ENCODE measurements around the gene MOB3B.

MOB3B gene

GRCh38 chr9:27413511-27414219, 115.9 kb downstream of the MOB3B start:
- Histone ChIP-seq H3K79me2 (ENCODE audit: control insufficient read depth, insufficient read depth, low read length, poor library complexity) (peaks cover 1% of the 10 kb centered on the region), H3K14ac (ENCODE audit: low read length) (no peak overlapping the region)
- WGBS (ENCODE audit: extremely low coverage, insufficient coverage, insufficient read length): no CpG with 5 or more reads among the region's 6 CpGs

GRCh38 chr9:27412963-27413362, 116.7 kb downstream of the MOB3B start:
- Histone ChIP-seq H3K36me3 (ENCODE audit: control insufficient read depth in 1 of 2, insufficient read depth in 2 of 2, low read length in 2 of 2) (peaks cover 0 to 2% of the 10 kb centered on the region in 2 experiments), H3K9ac (ENCODE audit: low read length) (no peak overlapping the region), H3K4me3 (ENCODE audit: low read depth, low read length) (no peak overlapping the region), H3K23ac (ENCODE audit: low read length) (no peak overlapping the region), H4K91ac (ENCODE audit: low read depth, low read length) (peak overlapping the region; percentile 23), H3K9me3 (ENCODE audit: insufficient read depth, low read depth, low read length) (no peaks in the 10 kb centered on the region), H3K18ac (ENCODE audit: low read length) (no peak overlapping the region), H3K27me3 (ENCODE audit: insufficient read depth, low read length) (no peaks in the 10 kb centered on the region), H3K27ac (ENCODE audit: low read depth, low read length) (peak overlapping the region; percentile 51), H2BK12ac (ENCODE audit: low read length) (no peak overlapping the region), H3K4ac (ENCODE audit: low read depth, low read length) (no peak overlapping the region), H2AK5ac (ENCODE audit: low read length) (no peak overlapping the region), H2BK5ac (ENCODE audit: low read depth, low read length, poor library complexity) (no peak overlapping the region), H3K79me2 (ENCODE audit: control insufficient read depth, insufficient read depth, low read length, poor library complexity) (peaks cover 1% of the 10 kb centered on the region), H4K8ac (ENCODE audit: low read depth, low read length) (no peak overlapping the region), H4K12ac (ENCODE audit: low read depth, low read length) (no peak overlapping the region), H3K4me2 (ENCODE audit: low read length) (no peak overlapping the region), H3K14ac (ENCODE audit: low read length) (no peak overlapping the region), H3K79me1 (ENCODE audit: low read length) (peaks cover 4% of the 10 kb centered on the region), H3K4me1 (ENCODE audit: control insufficient read depth in 1 of 2, insufficient read depth in 2 of 2, low read length in 2 of 2) (peaks cover 10% of the 10 kb centered on the region in 2 experiments), H2BK120ac (ENCODE audit: insufficient read depth, low read length, poor library complexity) (no peak overlapping the region), H2AFZ (ENCODE audit: insufficient read depth, low read length, poor library complexity) (no peak overlapping the region)
- no CpG with 5 or more reads among the region's 2 CpGs for WGBS (ENCODE audit: extremely low coverage, insufficient coverage, insufficient read length)
- DNase-seq: no peak

More at GRCh38 chr9:27413511-27414219, 115.9 kb downstream of the MOB3B start:
- Histone ChIP-seq H3K4me1 (ENCODE audit: control insufficient read depth in 1 of 2, insufficient read depth in 2 of 2, low read length in 2 of 2) (peaks cover 5% of the 10 kb centered on the region in 2 experiments), H2BK120ac (ENCODE audit: insufficient read depth, low read length, poor library complexity) (no peak overlapping the region), H3K9me3 (ENCODE audit: insufficient read depth, low read depth, low read length) (no peaks in the 10 kb centered on the region), H2BK12ac (ENCODE audit: low read length) (no peak overlapping the region), H3K4me3 (ENCODE audit: low read depth, low read length) (no peak overlapping the region), H4K91ac (ENCODE audit: low read depth, low read length) (no peak overlapping the region), H3K36me3 (ENCODE audit: control insufficient read depth in 1 of 2, insufficient read depth in 2 of 2, low read length in 2 of 2) (peaks cover 0 to 2% of the 10 kb centered on the region in 2 experiments), H3K4ac (ENCODE audit: low read depth, low read length) (no peak overlapping the region), H3K9ac (ENCODE audit: low read length) (no peak overlapping the region), H3K27me3 (ENCODE audit: insufficient read depth, low read length) (no peaks in the 10 kb centered on the region), H2BK5ac (ENCODE audit: low read depth, low read length, poor library complexity) (no peak overlapping the region), H3K4me2 (ENCODE audit: low read length) (no peak overlapping the region), H4K12ac (ENCODE audit: low read depth, low read length) (no peak overlapping the region), H3K27ac (ENCODE audit: low read depth, low read length) (no peak overlapping the region), H4K8ac (ENCODE audit: low read depth, low read length) (no peak overlapping the region), H3K18ac (ENCODE audit: low read length) (no peak overlapping the region), H2AK5ac (ENCODE audit: low read length) (no peak overlapping the region), H3K23ac (ENCODE audit: low read length) (no peak overlapping the region), H2AFZ (ENCODE audit: insufficient read depth, low read length, poor library complexity) (no peak overlapping the region), H3K79me1 (ENCODE audit: low read length) (peaks cover 2% of the 10 kb centered on the region)
- no peak for DNase-seq

- Histone ChIP-seq H3K27ac (ENCODE audit: low read depth, low read length) (no peak overlapping the region), H4K91ac (ENCODE audit: low read depth, low read length) (no peak overlapping the region), H3K36me3 (ENCODE audit: control insufficient read depth in 1 of 2, insufficient read depth in 2 of 2, low read length in 2 of 2) (peaks cover 0 to 2% of the 10 kb centered on the region in 2 experiments), H2AFZ (ENCODE audit: insufficient read depth, low read length, poor library complexity) (no peak overlapping the region), H3K23ac (ENCODE audit: low read length) (no peak overlapping the region), H3K4ac (ENCODE audit: low read depth, low read length) (no peak overlapping the region), H2BK12ac (ENCODE audit: low read length) (no peak overlapping the region), H3K4me3 (ENCODE audit: low read depth, low read length) (no peak overlapping the region), H3K79me1 (ENCODE audit: low read length) (peaks cover 9% of the 10 kb centered on the region), H3K14ac (ENCODE audit: low read length) (no peak overlapping the region), H4K12ac (ENCODE audit: low read depth, low read length) (no peak overlapping the region), H3K79me2 (ENCODE audit: control insufficient read depth, insufficient read depth, low read length, poor library complexity) (peaks cover 2% of the 10 kb centered on the region), H3K9me3 (ENCODE audit: insufficient read depth, low read depth, low read length) (no peaks in the 10 kb centered on the region), H4K8ac (ENCODE audit: low read depth, low read length) (no peak overlapping the region), H3K18ac (ENCODE audit: low read length) (no peak overlapping the region), H2BK5ac (ENCODE audit: low read depth, low read length, poor library complexity) (no peak overlapping the region), H3K4me2 (ENCODE audit: low read length) (no peak overlapping the region), H3K9ac (ENCODE audit: low read length) (no peak overlapping the region), H2AK5ac (ENCODE audit: low read length) (no peak overlapping the region), H2BK120ac (ENCODE audit: insufficient read depth, low read length, poor library complexity) (no peak overlapping the region), H3K27me3 (ENCODE audit: insufficient read depth, low read length) (no peaks in the 10 kb centered on the region), H3K4me1 (ENCODE audit: control insufficient read depth in 1 of 2, insufficient read depth in 2 of 2, low read length in 2 of 2) (peaks cover 16 to 17% of the 10 kb centered on the region in 2 experiments)
- WGBS (ENCODE audit: extremely low coverage, insufficient coverage, insufficient read length): no CpG with 5 or more reads among the region's 3 CpGs
- peak; percentile 76 to 92 for DNase-seq
These were observed 117.5 kb downstream of the MOB3B start for GRCh38 chr9:27412081-27412480.

GRCh38 chr9:27408482-27408881, 121.1 kb downstream of the MOB3B start:
- Histone ChIP-seq H2AFZ (ENCODE audit: insufficient read depth, low read length, poor library complexity) (no peak overlapping the region), H3K18ac (ENCODE audit: low read length) (peak overlapping the region; percentile 0), H4K8ac (ENCODE audit: low read depth, low read length) (peak overlapping the region; percentile 32), H4K12ac (ENCODE audit: low read depth, low read length) (no peak overlapping the region), H3K14ac (ENCODE audit: low read length) (peak overlapping the region; percentile 49), H2BK120ac (ENCODE audit: insufficient read depth, low read length, poor library complexity) (peak overlapping the region; percentile 64), H3K27me3 (ENCODE audit: insufficient read depth, low read length) (no peaks in the 10 kb centered on the region), H3K9me3 (ENCODE audit: insufficient read depth, low read depth, low read length) (no peaks in the 10 kb centered on the region), H2BK12ac (ENCODE audit: low read length) (peak overlapping the region; percentile 2), H3K9ac (ENCODE audit: low read length) (no peak overlapping the region), H3K4me1 (ENCODE audit: control insufficient read depth in 1 of 2, insufficient read depth in 2 of 2, low read length in 2 of 2) (peaks cover 16 to 17% of the 10 kb centered on the region in 2 experiments), H4K91ac (ENCODE audit: low read depth, low read length) (peak overlapping the region; percentile 11), H2AK5ac (ENCODE audit: low read length) (peak overlapping the region; percentile 59), H3K79me2 (ENCODE audit: control insufficient read depth, insufficient read depth, low read length, poor library complexity) (peaks cover 2% of the 10 kb centered on the region), H3K4me2 (ENCODE audit: low read length) (no peak overlapping the region), H3K79me1 (ENCODE audit: low read length) (peaks cover 13% of the 10 kb centered on the region), H3K27ac (ENCODE audit: low read depth, low read length) (peak overlapping the region; percentile 48), H3K4me3 (ENCODE audit: low read depth, low read length) (no peak overlapping the region), H3K4ac (ENCODE audit: low read depth, low read length) (peak overlapping the region; percentile 4), H3K23ac (ENCODE audit: low read length) (no peak overlapping the region), H2BK5ac (ENCODE audit: low read depth, low read length, poor library complexity) (peak overlapping the region; percentile 76), H3K36me3 (ENCODE audit: control insufficient read depth in 1 of 2, insufficient read depth in 2 of 2, low read length in 2 of 2) (no peaks in the 10 kb centered on the region)
- DNase-seq: peak in 1 of 2 donors; percentile 43
- no CpG with 5 or more reads among the region's 2 CpGs for WGBS (ENCODE audit: extremely low coverage, insufficient coverage, insufficient read length)

Data from trophoblast cell (in vitro differentiated cells and primary cell).